Calu3 (cell line): Measurements from ENCODE around the gene SPR. TPM values are rescaled to one million over a fixed set of nuclear protein-coding genes. Genes with fewer than 3 reads are reported as not detected.

ENCODE experiments used
- BruUV-seq: library from RNA; stranded (reverse); fragments of 400-500 nt; replicated peaks from 2 replicates; lab custom pipeline; 2021; lab: Mats Ljungman, UMichigan
- CTCF ChIA-PET: fragments of 300-600 bp; sonication (Branson Sonifier 250); formaldehyde crosslinking; loops from one replicate; lab custom pipeline; 2022; ENCODE audit warnings: antibody characterized with exemption; lab: Charles Lee
- DNase-seq: peaks from one replicate; pipeline ENCODE4 v3.0.0; 2022
- H3K27ac Mint-ChIP-seq: one replicate; pipeline ENCODE4 v1.8.0; 2022; ENCODE audit warnings: mixed read lengths; ENCODE audit not compliant: unreplicated experiment
- H3K27me3 Mint-ChIP-seq: one replicate; pipeline ENCODE4 v1.8.0; 2022; ENCODE audit warnings: mixed read lengths; ENCODE audit not compliant: unreplicated experiment
- H3K36me3 Mint-ChIP-seq: one replicate; pipeline ENCODE4 v1.8.0; 2022; ENCODE audit warnings: mild to moderate bottlenecking, moderate library complexity, mixed read lengths; ENCODE audit not compliant: insufficient read depth, unreplicated experiment
- H3K4me1 Mint-ChIP-seq: one replicate; pipeline ENCODE4 v1.8.0; 2022; ENCODE audit warnings: mild to moderate bottlenecking, low read depth, mixed read lengths; ENCODE audit not compliant: unreplicated experiment
- H3K4me3 Mint-ChIP-seq: one replicate; pipeline ENCODE4 v1.8.0; 2022; ENCODE audit warnings: mild to moderate bottlenecking, low read depth, moderate library complexity, mixed read lengths; ENCODE audit not compliant: unreplicated experiment
- H3K9me3 Mint-ChIP-seq: one replicate; pipeline ENCODE4 v1.8.0; 2022; ENCODE audit warnings: low read depth, mixed read lengths; ENCODE audit not compliant: unreplicated experiment
- CTCF ChIP-seq: fragments of 200-600 bp; IDR thresholded peaks from one replicate; pipeline ENCODE4 v1.8.0; 2022; ENCODE audit warnings: antibody characterized with exemption; ENCODE audit not compliant: unreplicated experiment
- intact Hi-C: fragments of 100-400 bp; cut with micrococcal nuclease; formaldehyde crosslinking; loops from one replicate; pipeline ENCODE4 v1.10.0; 2022; ENCODE audit not compliant: unreplicated experiment
- total RNA-seq: library from RNA; stranded (reverse); gene quantifications from 2 replicates; pipeline ENCODE4 v1.2.3, GENCODE V29; 2022

SPR gene
- total RNA-seq, 1 experiment from 2014 or later, result 71.1 TPM

DNA sequence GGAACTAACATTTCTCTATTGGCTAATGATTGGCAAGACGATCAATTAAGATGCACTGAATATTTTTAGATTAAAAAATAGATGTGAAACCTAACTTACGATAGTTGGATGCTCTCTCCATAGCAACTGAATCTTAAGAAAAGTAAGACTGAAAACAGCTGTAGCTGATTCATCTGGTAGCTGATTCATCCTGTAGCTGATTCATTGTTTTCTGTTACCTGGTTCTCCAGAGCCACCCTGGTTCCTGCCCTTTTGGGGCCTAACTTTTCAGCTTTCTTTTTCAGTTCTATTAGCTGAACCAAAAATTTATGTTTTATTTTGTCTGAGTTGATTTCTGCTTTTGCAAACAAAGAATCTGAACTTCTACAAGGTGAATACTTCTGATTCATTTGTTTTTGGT lies 22.7 kb upstream of the SPR start:
- no TSS peak for BruUV-seq
- Mint-ChIP-seq H3K27ac (no peak overlapping the region), H3K36me3 (no peaks in the 10 kb centered on the region), H3K27me3 (no peaks in the 10 kb centered on the region), H3K4me3 (no peak overlapping the region), H3K9me3 (no peaks in the 10 kb centered on the region), H3K4me1 (peaks cover 14% of the 10 kb centered on the region)
- DNase-seq, result no peak
- CTCF ChIA-PET, result interaction anchor here (0.7 to 1.1 kb wide), 2 partner anchors 23 to 26 kb away, joined by 3 read pairs; partner anchors contain the start of gene SPR
- no peak for TF ChIP-seq CTCF
- intact Hi-C loops, result no loop called here

- TF ChIP-seq CTCF, result no peak
- BruUV-seq, result no TSS peak
- Mint-ChIP-seq H3K36me3 (no peaks in the 10 kb centered on the region), H3K27ac (no peak overlapping the region), H3K4me1 (no peaks in the 10 kb centered on the region), H3K27me3 (peaks cover 36% of the 10 kb centered on the region), H3K4me3 (no peak overlapping the region), H3K9me3 (peaks cover 2% of the 10 kb centered on the region)
- intact Hi-C loops, result no loop called here
- CTCF ChIA-PET, result interaction anchor here (0.7 kb wide), 1 partner anchor 36 kb away, joined by 3 read pairs; no protein-coding TSS in a partner anchor
- no peak for DNase-seq
Measured at GRCh38 chr2:72871060-72871459, 16.1 kb upstream of the SPR start.

- H3K4me1 Mint-ChIP-seq, result no peaks in the 10 kb centered on the region
- no peak for TF ChIP-seq CTCF
- CTCF ChIA-PET, result no interaction called here
- peaks cover 43% of the 10 kb centered on the region for H3K27me3 Mint-ChIP-seq
- H3K4me3 Mint-ChIP-seq, result no peak overlapping the region
- peaks cover 2% of the 10 kb centered on the region for H3K9me3 Mint-ChIP-seq
- H3K27ac Mint-ChIP-seq, result no peak overlapping the region
- intact Hi-C loops, result no loop called here
- BruUV-seq, result no TSS peak
- H3K36me3 Mint-ChIP-seq, result no peaks in the 10 kb centered on the region
- no peak for DNase-seq
Measured at GRCh38 chr2:72871880-72872279, 15.3 kb upstream of the SPR start.

DNA sequence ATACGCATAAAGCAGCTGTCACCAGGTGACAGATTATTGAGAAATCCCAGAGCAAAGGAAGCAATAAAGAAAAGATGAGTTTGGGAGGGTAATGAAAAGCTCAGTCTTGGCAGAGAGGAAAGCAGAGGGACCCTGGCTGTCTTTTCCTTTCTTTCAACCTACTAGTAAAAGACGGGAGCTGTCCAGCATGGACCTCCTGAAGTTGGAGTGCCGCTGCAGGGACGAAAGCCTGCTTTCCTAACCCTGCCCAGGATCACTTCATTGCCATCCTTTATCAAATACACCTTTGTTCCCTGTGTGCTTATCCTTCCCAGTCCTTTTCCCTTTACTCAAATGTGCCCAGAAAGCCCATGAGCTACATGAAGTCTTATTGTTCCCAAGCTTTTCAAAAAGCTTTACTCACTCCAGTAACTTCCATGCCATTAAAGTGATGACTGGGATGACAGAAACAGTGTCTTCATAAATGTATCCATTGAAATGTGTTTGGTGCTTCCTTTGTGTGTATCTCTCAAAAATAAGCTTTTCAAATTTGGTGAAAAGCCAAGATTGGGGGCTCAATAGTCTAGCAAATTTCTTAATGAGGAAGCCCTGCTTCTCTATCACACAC lies 3.7 kb upstream of the SPR start:
- CTCF ChIA-PET, result interaction anchor here (1.1 kb wide), 1 partner anchor 21 kb away, joined by 3 read pairs; no protein-coding TSS in a partner anchor
- peaks cover 10% of the 10 kb centered on the region for H3K4me1 Mint-ChIP-seq
- peaks cover 44% of the 10 kb centered on the region for H3K27me3 Mint-ChIP-seq
- H3K27ac Mint-ChIP-seq, result no peak overlapping the region
- intact Hi-C loops, result no loop called here
- no TSS peak for BruUV-seq
- peak; percentile 52 for DNase-seq
- no peaks in the 10 kb centered on the region for H3K9me3 Mint-ChIP-seq
- H3K36me3 Mint-ChIP-seq, result peaks cover 13% of the 10 kb centered on the region
- TF ChIP-seq CTCF, result no peak
- no peak overlapping the region for H3K4me3 Mint-ChIP-seq
